Inflammatory macrophage treated with lipopolysaccharide for 4 hours (primary cell): ENCODE results near the gene URAD.

Source experiments
- DNase-seq: peaks from one replicate; pipeline ENCODE4 v3.0.0-alpha.2; 2020

URAD gene

GRCh38 chr13:27997904-27998522 is 9.5 kb upstream of the URAD start:
- DNase-seq: peak; percentile 43

- no peak for DNase-seq
These were observed 3.4 kb upstream of the URAD start for GRCh38 chr13:27991881-27992280.

GRCh38 chr13:27985600-27985999 is 2.9 kb downstream of the URAD start:
- DNase-seq: no peak

GRCh38 chr13:27982361-27982760 is 6.1 kb downstream of the URAD start:
- no peak for DNase-seq

- no peak for DNase-seq
These were observed 7.3 kb downstream of the URAD start for GRCh38 chr13:27981006-27981708.

- DNase-seq: no peak
These were observed 8.1 kb downstream of the URAD start for GRCh38 chr13:27980280-27980998.

GRCh38 chr13:27979765-27980279 is 8.7 kb downstream of the URAD start:
- no peak for DNase-seq

- DNase-seq: no peak
These were observed 9.4 kb downstream of the URAD start for GRCh38 chr13:27979001-27979643.

GRCh38 chr13:27978301-27978968 is 10.1 kb downstream of the URAD start:
- no peak for DNase-seq

- no peak for DNase-seq
These were observed 10.8 kb downstream of the URAD start for GRCh38 chr13:27977476-27978300.

- no peak for DNase-seq
These were observed 12.0 kb downstream of the URAD start for GRCh38 chr13:27976362-27977091.

GRCh38 chr13:27975564-27976361 is 12.7 kb downstream of the URAD start:
- no peak for DNase-seq

GRCh38 chr13:27973961-27974662 is 14.4 kb downstream of the URAD start:
- DNase-seq: no peak

- no peak for DNase-seq
These were observed 15.2 kb downstream of the URAD start for GRCh38 chr13:27973291-27973690.

GRCh38 chr13:27972478-27972820 is 16.0 kb downstream of the URAD start:
- DNase-seq: no peak

- DNase-seq: no peak
These were observed 16.6 kb downstream of the URAD start for GRCh38 chr13:27971776-27972477.

- DNase-seq: no peak
These were observed 17.3 kb downstream of the URAD start for GRCh38 chr13:27971236-27971645.

GRCh38 chr13:27970382-27971235 is 17.9 kb downstream of the URAD start:
- DNase-seq: no peak
